ENCODE data around the gene NUDT13. TPM values are rescaled to one million over a fixed set of nuclear protein-coding genes. Genes with fewer than 3 reads are reported as not detected.

Gene NUDT13
- total RNA-seq, 2 donors from 2014 or later, result 0.56 to 0.68 TPM

- Histone ChIP-seq H3K4me1 (ENCODE audit: control insufficient read depth in 1 of 2, low read depth in 2 of 2) (peaks cover 9 to 24% of the 10 kb centered on the region in 2 donors), H3K36me3 (no peaks in the 10 kb centered on the region), H3K9me3 (no peaks in the 10 kb centered on the region), H3K4me3 (no peak overlapping the region), H3K27ac (no peak overlapping the region), H3K27me3 (replicated peaks; ENCODE audit: insufficient read depth) (no peaks in the 10 kb centered on the region)
- DNase-seq (ENCODE audit: low spot score) (no peak), ATAC-seq (ENCODE audit: insufficient number of reproducible peaks, low FRiP score, low read depth) (no peak)
- TF ChIP-seq, protein P1, sequence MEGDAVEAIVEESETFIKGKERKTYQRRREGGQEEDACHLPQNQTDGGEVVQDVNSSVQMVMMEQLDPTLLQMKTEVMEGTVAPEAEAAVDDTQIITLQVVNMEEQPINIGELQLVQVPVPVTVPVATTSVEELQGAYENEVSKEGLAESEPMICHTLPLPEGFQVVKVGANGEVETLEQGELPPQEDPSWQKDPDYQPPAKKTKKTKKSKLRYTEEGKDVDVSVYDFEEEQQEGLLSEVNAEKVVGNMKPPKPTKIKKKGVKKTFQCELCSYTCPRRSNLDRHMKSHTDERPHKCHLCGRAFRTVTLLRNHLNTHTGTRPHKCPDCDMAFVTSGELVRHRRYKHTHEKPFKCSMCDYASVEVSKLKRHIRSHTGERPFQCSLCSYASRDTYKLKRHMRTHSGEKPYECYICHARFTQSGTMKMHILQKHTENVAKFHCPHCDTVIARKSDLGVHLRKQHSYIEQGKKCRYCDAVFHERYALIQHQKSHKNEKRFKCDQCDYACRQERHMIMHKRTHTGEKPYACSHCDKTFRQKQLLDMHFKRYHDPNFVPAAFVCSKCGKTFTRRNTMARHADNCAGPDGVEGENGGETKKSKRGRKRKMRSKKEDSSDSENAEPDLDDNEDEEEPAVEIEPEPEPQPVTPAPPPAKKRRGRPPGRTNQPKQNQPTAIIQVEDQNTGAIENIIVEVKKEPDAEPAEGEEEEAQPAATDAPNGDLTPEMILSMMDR (IDR thresholded peaks at IDR 0.05), result no peak
These were observed 23.4 kb upstream of the NUDT13 start for GRCh38 chr10:73086816-73087215.

DNA sequence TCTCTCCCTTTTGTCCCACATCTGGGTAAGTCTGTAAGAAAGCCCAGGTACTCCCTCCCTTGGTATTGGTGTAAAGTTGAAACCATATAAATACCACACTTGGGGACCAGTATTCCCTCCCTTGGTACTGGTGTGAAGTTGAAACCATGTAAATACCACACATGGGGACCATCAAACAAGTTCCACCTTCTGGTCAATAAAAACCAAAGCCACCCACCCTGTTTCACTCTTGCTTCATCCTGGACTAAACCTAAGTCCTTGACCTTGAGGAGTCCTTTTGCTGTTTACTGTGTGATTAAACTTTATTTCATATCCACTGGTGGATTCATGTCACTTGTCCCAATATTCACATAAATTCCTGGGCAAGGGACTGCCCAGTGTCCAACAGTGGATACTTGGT lies 22.0 kb upstream of the NUDT13 start:
- no peaks in the 10 kb centered on the region for H3K9me3 ChIP-seq
- no peak overlapping the region for H3K27ac ChIP-seq
- TF ChIP-seq, protein P1 (IDR thresholded peaks at IDR 0.05), result no peak
- no peaks in the 10 kb centered on the region for H3K27me3 ChIP-seq (replicated peaks; ENCODE audit: insufficient read depth)
- no peak for ATAC-seq (ENCODE audit: insufficient number of reproducible peaks, low FRiP score, low read depth)
- no peak for DNase-seq (ENCODE audit: low spot score)
- no peaks in the 10 kb centered on the region for H3K36me3 ChIP-seq
- no peak overlapping the region for H3K4me3 ChIP-seq
- peaks cover 6 to 17% of the 10 kb centered on the region in 2 donors for H3K4me1 ChIP-seq (ENCODE audit: control insufficient read depth in 1 of 2, low read depth in 2 of 2)

- H3K9me3 ChIP-seq, result no peaks in the 10 kb centered on the region
- TF ChIP-seq, protein P1 (IDR thresholded peaks at IDR 0.05), result no peak
- peaks cover 3 to 24% of the 10 kb centered on the region in 2 donors for H3K4me1 ChIP-seq (ENCODE audit: control insufficient read depth in 1 of 2, low read depth in 2 of 2)
- DNase-seq (ENCODE audit: low spot score), result no peak
- no peaks in the 10 kb centered on the region for H3K27me3 ChIP-seq (replicated peaks; ENCODE audit: insufficient read depth)
- ATAC-seq (ENCODE audit: insufficient number of reproducible peaks, low FRiP score, low read depth), result no peak
- H3K36me3 ChIP-seq, result no peaks in the 10 kb centered on the region
- H3K27ac ChIP-seq, result no peak overlapping the region
- H3K4me3 ChIP-seq, result no peak overlapping the region
These were observed 17.4 kb upstream of the NUDT13 start for GRCh38 chr10:73092830-73093229.

DNA sequence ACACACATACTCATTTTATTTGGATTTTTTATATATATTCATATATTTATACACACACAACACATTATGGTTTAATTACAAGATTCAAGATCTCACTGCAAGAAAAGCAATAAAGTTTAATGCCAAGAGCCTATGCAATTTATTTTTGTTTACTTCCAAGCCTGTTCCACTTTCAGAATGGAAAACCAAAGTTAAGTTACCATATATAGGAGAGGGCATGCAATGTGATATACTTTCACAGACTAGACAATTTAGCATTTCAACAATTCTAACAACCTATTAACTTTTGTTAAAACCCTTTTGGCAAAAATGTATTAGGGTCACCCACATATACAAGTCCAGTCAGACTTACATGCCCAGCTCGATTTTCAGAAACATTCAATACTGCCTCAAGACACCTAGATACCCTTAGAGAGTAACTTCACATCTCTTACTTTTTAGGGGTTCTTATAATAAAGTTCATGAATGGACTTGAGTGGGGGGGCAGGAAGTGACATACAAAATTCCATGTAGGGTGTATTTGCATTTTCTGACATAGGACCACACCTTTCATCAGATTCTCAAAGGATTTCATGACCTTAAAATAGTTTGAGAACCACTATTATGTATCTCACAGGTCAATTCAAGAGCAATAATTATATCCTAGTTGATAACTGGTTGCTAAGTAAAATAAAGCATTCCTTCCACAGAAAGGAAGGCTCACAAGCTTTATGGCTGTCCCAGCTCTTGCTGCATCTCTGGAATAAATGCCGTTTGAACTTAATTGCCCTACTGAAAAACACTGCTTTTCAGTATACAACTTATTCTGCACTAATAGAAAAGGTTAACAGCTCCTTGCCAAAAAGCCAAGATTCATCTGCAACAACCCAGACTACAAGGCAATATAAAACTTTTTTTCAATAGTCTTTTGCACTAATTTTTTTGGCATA lies 16.1 kb upstream of the NUDT13 start:
- no peaks in the 10 kb centered on the region for H3K27me3 ChIP-seq (replicated peaks; ENCODE audit: insufficient read depth)
- peak overlapping the region; percentile 45 to 95 for H3K27ac ChIP-seq
- DNase-seq (ENCODE audit: low spot score), result no peak
- H3K36me3 ChIP-seq, result no peaks in the 10 kb centered on the region
- H3K4me3 ChIP-seq, result peak overlapping the region; percentile 99
- peaks cover 3 to 21% of the 10 kb centered on the region in 2 donors for H3K4me1 ChIP-seq (ENCODE audit: control insufficient read depth in 1 of 2, low read depth in 2 of 2)
- TF ChIP-seq, protein P1 (IDR thresholded peaks at IDR 0.05), result no peak
- no peaks in the 10 kb centered on the region for H3K9me3 ChIP-seq
- ATAC-seq (ENCODE audit: insufficient number of reproducible peaks, low FRiP score, low read depth), result no peak

DNA sequence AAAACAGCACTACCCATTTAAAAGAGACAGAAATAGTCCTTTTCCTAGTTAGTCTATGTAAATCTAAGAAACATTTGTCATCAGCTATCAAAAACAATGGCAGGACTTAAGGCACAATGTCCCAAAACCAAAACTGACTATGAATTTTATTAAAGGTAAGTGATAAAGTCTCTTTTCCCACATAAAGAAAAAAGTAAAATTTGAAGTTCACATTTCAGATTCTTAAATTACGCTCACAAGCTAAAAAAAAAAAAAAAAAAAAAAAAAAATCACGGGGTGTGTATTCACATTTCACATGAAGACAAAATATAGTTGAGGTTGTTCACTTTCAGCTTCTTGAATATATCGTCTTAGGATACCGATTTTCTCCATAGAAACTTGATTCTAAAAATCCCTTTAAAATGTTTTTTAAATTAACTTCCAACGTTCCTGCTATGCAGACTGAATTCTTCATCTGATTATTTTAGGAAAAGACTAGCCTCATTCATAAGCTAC lies 15.2 kb upstream of the NUDT13 start:
- no peak for ATAC-seq (ENCODE audit: insufficient number of reproducible peaks, low FRiP score, low read depth)
- peak overlapping the region; percentile 95 for H3K27ac ChIP-seq
- H3K27me3 ChIP-seq (replicated peaks; ENCODE audit: insufficient read depth), result no peaks in the 10 kb centered on the region
- DNase-seq (ENCODE audit: low spot score), result no peak
- H3K36me3 ChIP-seq, result no peaks in the 10 kb centered on the region
- H3K4me3 ChIP-seq, result peak overlapping the region; percentile 99
- no peaks in the 10 kb centered on the region for H3K9me3 ChIP-seq
- TF ChIP-seq, protein P1 (IDR thresholded peaks at IDR 0.05), result no peak
- peaks cover 3 to 21% of the 10 kb centered on the region in 2 donors for H3K4me1 ChIP-seq (ENCODE audit: control insufficient read depth in 1 of 2, low read depth in 2 of 2)
